Adrenal gland (tissue), 5 donors: ENCODE data around the gene P2RY1.

Source experiments
- POLR2A ChIP-seq, 2 donors: fragments of 450-650 bp; IDR thresholded peaks; one replicate each; pipeline ENCODE4 v1.6.1; 2017; ENCODE audit warnings: antibody characterized with exemption in 2 of 2, mild to moderate bottlenecking in 2 of 2, moderate library complexity in 1 of 2
- TF ChIP-seq, protein P1 (sequence below), 6 experiments: fragments of 450-650 bp in 4 of 6; fragments of 200-600 bp in 2 of 6; sonication (generic) in 1 of 6; IDR thresholded peaks; 1 replicate in 5 of 6; 2 replicates in 1 of 6; pipeline versions ENCODE4 v1.5.1 to v1.8.0; 2016 to 2021; ENCODE audit warnings: antibody characterized with exemption in 6 of 6, mild to moderate bottlenecking in 2 of 6, moderate library complexity in 1 of 6
- donor health status: DM: no; HTN: no; CAD: no.

DNA sequence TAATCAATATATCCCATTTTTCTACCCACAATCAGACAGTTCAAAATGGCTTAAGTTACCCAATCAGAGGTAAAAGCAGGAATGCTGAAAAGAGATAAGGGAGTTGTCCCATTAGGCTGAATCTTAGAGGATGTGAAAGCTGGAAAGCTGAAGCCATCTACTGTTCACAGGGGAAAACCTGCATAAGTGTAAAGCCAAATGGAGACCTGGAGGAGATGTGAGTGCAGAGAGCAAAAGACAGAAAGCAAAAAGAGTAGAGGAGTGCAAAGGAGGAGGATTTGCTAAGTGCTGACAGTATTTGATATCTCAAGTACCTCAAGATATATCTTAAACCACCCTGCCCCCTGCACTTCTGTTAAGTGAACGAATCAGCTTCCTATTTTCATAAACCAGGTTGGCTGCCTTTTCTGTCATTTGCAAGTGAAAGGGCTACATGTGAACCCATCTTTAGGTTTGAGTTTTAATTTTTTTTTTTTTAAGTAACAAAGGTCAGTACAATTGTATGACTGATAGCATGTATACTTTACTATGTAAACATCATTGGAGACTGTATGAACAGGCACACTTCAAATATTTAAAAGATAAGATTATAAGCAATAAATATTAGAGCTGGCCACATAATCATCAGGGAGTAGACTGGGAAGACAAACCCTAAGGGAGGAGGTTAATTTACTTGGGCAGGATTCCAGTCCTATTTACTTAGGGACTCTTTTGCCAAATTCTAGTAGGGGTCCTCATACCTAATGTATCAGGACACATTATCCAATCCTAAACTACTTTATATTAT is 22.8 kb upstream of the P2RY1 start:
- TF ChIP-seq, protein P1, sequence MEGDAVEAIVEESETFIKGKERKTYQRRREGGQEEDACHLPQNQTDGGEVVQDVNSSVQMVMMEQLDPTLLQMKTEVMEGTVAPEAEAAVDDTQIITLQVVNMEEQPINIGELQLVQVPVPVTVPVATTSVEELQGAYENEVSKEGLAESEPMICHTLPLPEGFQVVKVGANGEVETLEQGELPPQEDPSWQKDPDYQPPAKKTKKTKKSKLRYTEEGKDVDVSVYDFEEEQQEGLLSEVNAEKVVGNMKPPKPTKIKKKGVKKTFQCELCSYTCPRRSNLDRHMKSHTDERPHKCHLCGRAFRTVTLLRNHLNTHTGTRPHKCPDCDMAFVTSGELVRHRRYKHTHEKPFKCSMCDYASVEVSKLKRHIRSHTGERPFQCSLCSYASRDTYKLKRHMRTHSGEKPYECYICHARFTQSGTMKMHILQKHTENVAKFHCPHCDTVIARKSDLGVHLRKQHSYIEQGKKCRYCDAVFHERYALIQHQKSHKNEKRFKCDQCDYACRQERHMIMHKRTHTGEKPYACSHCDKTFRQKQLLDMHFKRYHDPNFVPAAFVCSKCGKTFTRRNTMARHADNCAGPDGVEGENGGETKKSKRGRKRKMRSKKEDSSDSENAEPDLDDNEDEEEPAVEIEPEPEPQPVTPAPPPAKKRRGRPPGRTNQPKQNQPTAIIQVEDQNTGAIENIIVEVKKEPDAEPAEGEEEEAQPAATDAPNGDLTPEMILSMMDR (IDR thresholded peaks at IDR 0.05) = no peak
- no peak for TF ChIP-seq POLR2A (IDR thresholded peaks at IDR 0.05)
